Suprapubic skin (tissue), 4 donors: ENCODE results near the gene GASK1A. TPM values are rescaled to one million over a fixed set of nuclear protein-coding genes. Genes with fewer than 3 reads are reported as not detected.

ENCODE experiments used
- DNase-seq, 2 donors: peaks; one replicate each; pipeline ENCODE4 v3.0.0-alpha.2; 2019; ENCODE audit warnings: low spot score in 2 of 2
- H3K27ac ChIP-seq: fragments of 200-600 bp; sonication (generic); one replicate; pipeline ENCODE4 v1.5.1; 2019
- H3K27me3 ChIP-seq: fragments of 200-600 bp; sonication (generic); one replicate; pipeline ENCODE4 v1.5.1; 2019
- H3K36me3 ChIP-seq: fragments of 200-600 bp; sonication (generic); one replicate; pipeline ENCODE4 v1.5.1; 2019
- H3K4me1 ChIP-seq: fragments of 200-600 bp; sonication (generic); one replicate; pipeline ENCODE4 v1.5.1; 2019
- H3K4me3 ChIP-seq: fragments of 200-600 bp; sonication (generic); one replicate; pipeline ENCODE4 v1.5.1; 2019; ENCODE audit warnings: mild to moderate bottlenecking
- H3K9me3 ChIP-seq: fragments of 200-600 bp; sonication (generic); one replicate; pipeline ENCODE4 v1.5.1; 2019
- EP300 ChIP-seq: sonication (generic); formaldehyde crosslinking; IDR thresholded peaks from one replicate; pipeline ENCODE4 v1.6.1; 2017; ENCODE audit warnings: antibody characterized with exemption
- POLR2A ChIP-seq, 2 donors: fragments of 450-650 bp; IDR thresholded peaks; one replicate each; pipeline ENCODE4 v1.6.1; 2017; ENCODE audit warnings: antibody characterized with exemption in 2 of 2, mild to moderate bottlenecking in 2 of 2, moderate library complexity in 2 of 2
- POLR2AphosphoS5 ChIP-seq, 3 donors: sonication (generic); formaldehyde crosslinking; IDR thresholded peaks; one replicate each; pipeline ENCODE4 v1.6.1; 2017; ENCODE audit warnings: antibody characterized with exemption in 3 of 3
- WGBS: methylation state at CpG from one replicate; pipeline ENCODE4 v1.1.5; 2018; 5-methylcytosine and 5-hydroxymethylcytosine counted together
- total RNA-seq, 4 donors: library from RNA; depleted of rRNA; stranded (reverse); fragments of >200 nt; gene quantifications; one replicate each; pipeline ENCODE4 v1.1.0, GENCODE V29; 2016
- TF ChIP-seq, protein P1 (sequence below), 2 donors: fragments of 200-600 bp in 1 of 2; fragments of 450-650 bp in 1 of 2; sonication (generic) in 1 of 2; IDR thresholded peaks; one replicate each; pipeline ENCODE4 v1.5.1; 2016 to 2019; ENCODE audit warnings: antibody characterized with exemption in 2 of 2, mild to moderate bottlenecking in 1 of 2, moderate library complexity in 1 of 2

GASK1A gene
- total RNA-seq, 4 donors from 2014 or later: 1.5 to 8.2 (median 3.2) TPM

DNA sequence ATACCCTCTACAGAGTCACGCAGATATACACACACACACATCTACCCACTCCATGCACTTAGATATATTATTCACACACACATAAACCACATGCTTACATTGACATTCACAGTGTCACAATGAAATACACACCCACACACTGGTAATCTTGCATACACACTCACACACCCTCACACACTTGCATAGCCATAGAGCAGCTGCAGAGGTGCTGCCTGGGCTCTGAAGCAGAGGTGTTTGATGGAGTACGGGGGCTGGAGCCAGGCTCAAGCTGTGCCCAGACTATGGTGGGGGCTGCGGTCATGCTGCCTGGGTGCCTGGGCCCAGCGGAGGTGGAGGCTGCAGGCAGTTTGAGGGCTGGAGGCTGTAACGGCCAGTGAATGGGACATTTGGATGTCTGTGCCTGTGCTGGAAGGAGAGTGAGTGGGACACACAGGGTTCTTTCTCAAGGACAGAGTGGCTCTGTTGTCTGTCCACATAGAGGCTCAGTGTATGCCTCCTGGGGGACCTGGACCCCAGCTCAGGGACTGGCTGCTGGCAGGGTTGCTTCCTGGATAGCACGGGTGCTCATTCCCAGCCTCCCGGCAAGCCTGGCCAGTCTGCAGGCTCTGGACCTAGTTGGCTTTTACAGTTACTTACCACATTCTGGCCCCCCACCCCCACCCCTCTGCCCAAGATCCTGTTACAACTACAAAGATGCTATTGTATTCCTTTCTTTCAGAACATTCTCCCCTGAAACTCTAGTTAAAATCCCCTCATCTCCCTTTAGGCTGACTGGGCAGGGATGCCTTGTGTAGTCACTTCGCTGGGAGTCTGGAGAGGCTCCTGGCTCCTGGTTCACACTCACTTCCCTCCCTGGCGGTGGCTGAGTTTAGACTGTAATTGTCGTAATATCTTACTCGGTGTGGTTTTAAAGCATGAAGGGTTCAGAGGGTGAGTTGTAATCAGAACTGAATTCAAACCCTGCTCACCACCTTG is 12.5 kb downstream of the GASK1A start:
- Histone ChIP-seq H3K27ac (peak overlapping the region; percentile 8), H3K4me3 (no peak overlapping the region), H3K27me3 (no peaks in the 10 kb centered on the region), H3K9me3 (no peaks in the 10 kb centered on the region), H3K4me1 (peaks cover 9% of the 10 kb centered on the region), H3K36me3 (no peaks in the 10 kb centered on the region)
- no peak for DNase-seq
- WGBS: 68% methylated on average over 8 of the region's 11 CpGs
- no peak for TF ChIP-seq POLR2AphosphoS5 (IDR thresholded peaks at IDR 0.05)
- TF ChIP-seq EP300: no peak
- no peak for TF ChIP-seq POLR2A (IDR thresholded peaks at IDR 0.05)
- TF ChIP-seq, protein P1, sequence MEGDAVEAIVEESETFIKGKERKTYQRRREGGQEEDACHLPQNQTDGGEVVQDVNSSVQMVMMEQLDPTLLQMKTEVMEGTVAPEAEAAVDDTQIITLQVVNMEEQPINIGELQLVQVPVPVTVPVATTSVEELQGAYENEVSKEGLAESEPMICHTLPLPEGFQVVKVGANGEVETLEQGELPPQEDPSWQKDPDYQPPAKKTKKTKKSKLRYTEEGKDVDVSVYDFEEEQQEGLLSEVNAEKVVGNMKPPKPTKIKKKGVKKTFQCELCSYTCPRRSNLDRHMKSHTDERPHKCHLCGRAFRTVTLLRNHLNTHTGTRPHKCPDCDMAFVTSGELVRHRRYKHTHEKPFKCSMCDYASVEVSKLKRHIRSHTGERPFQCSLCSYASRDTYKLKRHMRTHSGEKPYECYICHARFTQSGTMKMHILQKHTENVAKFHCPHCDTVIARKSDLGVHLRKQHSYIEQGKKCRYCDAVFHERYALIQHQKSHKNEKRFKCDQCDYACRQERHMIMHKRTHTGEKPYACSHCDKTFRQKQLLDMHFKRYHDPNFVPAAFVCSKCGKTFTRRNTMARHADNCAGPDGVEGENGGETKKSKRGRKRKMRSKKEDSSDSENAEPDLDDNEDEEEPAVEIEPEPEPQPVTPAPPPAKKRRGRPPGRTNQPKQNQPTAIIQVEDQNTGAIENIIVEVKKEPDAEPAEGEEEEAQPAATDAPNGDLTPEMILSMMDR (IDR thresholded peaks at IDR 0.05): no peak

DNA sequence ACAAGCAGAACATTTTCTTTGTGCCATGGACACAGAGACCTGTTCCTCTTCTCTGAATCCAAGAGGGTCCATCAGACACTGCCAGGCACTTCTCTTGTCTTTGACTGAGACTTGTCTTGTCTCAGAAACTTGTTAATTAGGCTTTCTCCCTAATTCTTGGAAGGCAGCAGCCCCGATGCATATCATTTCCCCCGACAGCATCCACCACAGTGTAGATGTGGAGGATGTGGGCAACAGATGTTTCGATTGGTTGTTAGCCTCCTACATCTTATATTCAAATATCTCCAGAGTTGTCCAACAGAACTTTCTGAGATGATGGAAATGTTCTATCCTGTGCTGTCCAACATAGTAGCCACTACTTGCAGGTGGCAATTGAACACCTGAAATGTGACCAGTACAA is 15.5 kb downstream of the GASK1A start:
- no peaks in the 10 kb centered on the region for H3K36me3 ChIP-seq
- DNase-seq: no peak
- 93% methylated on average over 3 of the region's 3 CpGs for WGBS
- H3K9me3 ChIP-seq: no peaks in the 10 kb centered on the region
- H3K4me3 ChIP-seq: no peak overlapping the region
- TF ChIP-seq POLR2AphosphoS5 (IDR thresholded peaks at IDR 0.05) (no peak), EP300 (no peak), POLR2A (IDR thresholded peaks at IDR 0.05) (no peak)
- TF ChIP-seq, protein P1 (IDR thresholded peaks at IDR 0.05): no peak
- no peaks in the 10 kb centered on the region for H3K27me3 ChIP-seq
- no peak overlapping the region for H3K27ac ChIP-seq
- H3K4me1 ChIP-seq: peaks cover 20% of the 10 kb centered on the region

DNA sequence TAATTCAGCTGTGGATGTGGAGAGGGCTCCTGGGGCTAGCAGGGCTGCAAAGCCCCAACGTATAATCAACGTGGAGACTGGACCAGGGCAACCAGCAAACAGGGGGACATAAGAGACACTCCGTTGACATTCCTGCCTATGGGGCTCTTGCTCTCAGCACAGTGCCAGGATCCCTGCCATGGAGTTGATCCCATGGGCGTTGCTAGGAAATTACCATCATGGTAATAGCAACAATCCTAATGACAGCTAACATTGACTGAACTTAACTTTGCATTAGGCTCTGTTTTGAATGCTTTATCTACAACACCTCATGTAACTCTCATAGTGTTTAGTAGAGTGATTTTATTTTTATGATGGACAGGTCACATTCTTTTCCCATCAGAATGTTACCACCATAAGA is 16.9 kb downstream of the GASK1A start:
- 87% methylated on average over 4 of the region's 4 CpGs for WGBS
- peak overlapping the region; percentile 58 for H3K27ac ChIP-seq
- H3K27me3 ChIP-seq: no peaks in the 10 kb centered on the region
- no peaks in the 10 kb centered on the region for H3K36me3 ChIP-seq
- H3K4me1 ChIP-seq: peaks cover 30% of the 10 kb centered on the region
- TF ChIP-seq EP300 (no peak), POLR2AphosphoS5 (IDR thresholded peaks at IDR 0.05) (no peak), POLR2A (IDR thresholded peaks at IDR 0.05) (no peak)
- TF ChIP-seq, protein P1 (IDR thresholded peaks at IDR 0.05): no peak
- no peak for DNase-seq
- H3K9me3 ChIP-seq: no peaks in the 10 kb centered on the region
- H3K4me3 ChIP-seq: no peak overlapping the region

DNA sequence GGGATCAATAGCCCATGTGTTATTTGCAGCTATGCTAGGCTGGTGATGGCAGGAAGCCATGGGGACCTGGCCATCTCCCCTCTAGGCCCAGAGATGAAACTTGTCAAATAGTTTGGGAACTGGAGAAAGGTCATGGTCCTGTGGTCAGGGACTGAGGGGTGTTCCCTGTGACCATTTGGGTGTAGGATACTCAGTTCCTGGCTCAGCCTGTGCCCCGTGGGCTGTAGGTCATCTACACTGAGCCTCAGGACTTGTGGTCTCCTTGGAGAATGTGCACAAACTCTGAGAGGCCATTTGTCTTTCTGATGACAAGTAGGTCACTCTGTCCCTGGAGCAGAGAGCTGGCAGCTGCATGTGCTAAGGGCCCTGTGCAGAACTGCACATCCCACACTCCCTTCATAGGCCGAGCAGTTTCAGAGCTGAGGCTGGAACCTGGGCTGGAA is 17.5 kb downstream of the GASK1A start:
- H3K9me3 ChIP-seq: no peaks in the 10 kb centered on the region
- no peak for DNase-seq
- peaks cover 32% of the 10 kb centered on the region for H3K4me1 ChIP-seq
- TF ChIP-seq EP300: no peak
- TF ChIP-seq, protein P1 (IDR thresholded peaks at IDR 0.05): no peak
- TF ChIP-seq POLR2AphosphoS5 (IDR thresholded peaks at IDR 0.05): no peak
- TF ChIP-seq POLR2A (IDR thresholded peaks at IDR 0.05): no peak
- no CpG with 5 or more reads among the region's 2 CpGs for WGBS
- H3K27me3 ChIP-seq: no peaks in the 10 kb centered on the region
- H3K27ac ChIP-seq: peak overlapping the region; percentile 58
- no peak overlapping the region for H3K4me3 ChIP-seq
- no peaks in the 10 kb centered on the region for H3K36me3 ChIP-seq

DNA sequence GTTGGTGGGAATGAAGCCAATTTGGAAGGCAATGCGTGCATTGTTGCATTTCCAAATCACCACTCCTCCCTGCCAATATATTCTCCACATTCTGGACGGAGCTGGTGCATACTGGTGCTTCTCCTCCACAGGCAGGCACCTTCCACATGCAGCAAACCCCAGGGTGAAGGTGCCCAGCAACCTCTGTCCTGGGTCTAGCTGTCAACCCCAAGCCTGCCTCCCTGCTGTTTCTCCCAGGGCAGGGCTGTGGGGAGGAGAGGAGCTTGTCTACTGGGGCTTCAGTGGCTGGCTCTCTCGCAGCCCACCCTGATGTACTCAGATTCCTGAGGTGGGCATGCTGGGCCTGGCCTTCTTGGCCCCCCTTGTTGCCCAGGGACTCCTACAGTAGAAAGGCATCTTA is 20.1 kb downstream of the GASK1A start:
- peaks cover 44% of the 10 kb centered on the region for H3K4me1 ChIP-seq

More for the DNA sequence above, 20.1 kb downstream of the GASK1A start:
- Histone ChIP-seq H3K9me3 (no peaks in the 10 kb centered on the region), H3K36me3 (no peaks in the 10 kb centered on the region), H3K27me3 (no peaks in the 10 kb centered on the region), H3K4me3 (no peak overlapping the region), H3K27ac (peak overlapping the region; percentile 8)
- DNase-seq: no peak
- TF ChIP-seq, protein P1 (IDR thresholded peaks at IDR 0.05): no peak
- TF ChIP-seq EP300 (no peak), POLR2A (IDR thresholded peaks at IDR 0.05) (no peak), POLR2AphosphoS5 (IDR thresholded peaks at IDR 0.05) (no peak)
- WGBS: 58% methylated on average over 3 of the region's 3 CpGs
